H1 (cell line): Measurements from ENCODE around the gene ZNF200. TPM values are rescaled to one million over a fixed set of nuclear protein-coding genes. Genes with fewer than 3 reads are reported as not detected.

Source experiments
- CTCF ChIA-PET: fragments of 300-600 bp; sonication (Branson Sonifier 250); formaldehyde crosslinking; loops from one replicate; lab custom pipeline; 2021; ENCODE audit not compliant: partially characterized antibody; lab: Charles Lee
- POLR2A ChIA-PET: fragments of 300-600 bp; sonication (Branson Sonifier 250); formaldehyde crosslinking; loops from one replicate; lab custom pipeline; 2021; ENCODE audit warnings: inconsistent platforms; ENCODE audit not compliant: partially characterized antibody; lab: Charles Lee
- DNase-seq, 2 experiments: peaks; one replicate each; pipeline versions ENCODE4 v3.0.0 to v3.0.0-alpha.2; 2010 to 2022; ENCODE audit warnings: low spot score in 2 of 2, low read depth in 1 of 2, mixed read lengths in 1 of 2
- FAIRE-seq: peaks from 2 replicates; lab custom pipeline; 2011; peaks lifted over from hg19 to GRCh38; lab: Jason Lieb, UNC
- H2AFZ ChIP-seq: 2 replicates; pipeline ENCODE4 v1.8.1; 2012; ENCODE audit warnings: low read length, inconsistent platforms
- H2AK5ac ChIP-seq: 2 replicates; pipeline ENCODE4 v1.6.1; 2013; ENCODE audit warnings: low read depth, low read length
- H2BK120ac ChIP-seq: replicated peaks from 2 replicates; pipeline ENCODE3; 2013; ENCODE audit warnings: low read depth, low read length, inconsistent platforms
- H2BK12ac ChIP-seq: 2 replicates; pipeline ENCODE4 v1.6.1; 2013; ENCODE audit warnings: low read depth, low read length
- H2BK15ac ChIP-seq: 2 replicates; pipeline ENCODE4 v1.6.1; 2013; ENCODE audit warnings: low read length
- H2BK20ac ChIP-seq: 2 replicates; pipeline ENCODE4 v1.6.1; 2013; ENCODE audit warnings: low read length
- H2BK5ac ChIP-seq: 2 replicates; pipeline ENCODE4 v1.6.1; 2013; ENCODE audit warnings: low read depth, low read length
- H3K14ac ChIP-seq: 2 replicates; pipeline ENCODE4 v1.6.1; 2013; ENCODE audit warnings: inconsistent platforms; ENCODE audit not compliant: insufficient read length
- H3K18ac ChIP-seq: 2 replicates; pipeline ENCODE4 v1.6.1; 2013; ENCODE audit warnings: low read length; ENCODE audit errors: extremely low read depth
- H3K23ac ChIP-seq: 2 replicates; pipeline ENCODE4 v1.6.1; 2013; ENCODE audit warnings: inconsistent platforms; ENCODE audit not compliant: insufficient read length
- H3K23me2 ChIP-seq: 2 replicates; pipeline ENCODE4 v1.6.1; 2013; ENCODE audit warnings: low read depth, low read length
- H3K27ac ChIP-seq: 2 replicates; pipeline ENCODE4 v1.6.1; 2011; ENCODE audit warnings: low read depth, low read length, inconsistent platforms
- H3K27me3 ChIP-seq, 4 experiments: replicated peaks in 1 of 4; 1 replicate in 1 of 4; 2 replicates in 3 of 4; pipeline versions ENCODE4 v1.6.1 to v1.8.1; 2011 to 2013; ENCODE audit warnings: low read length in 3 of 4, mild to moderate bottlenecking in 3 of 4, inconsistent platforms in 2 of 4, mixed read lengths in 2 of 4, moderate library complexity in 1 of 4; ENCODE audit not compliant: control insufficient read depth in 3 of 4, insufficient read depth in 3 of 4; ENCODE audit errors: extremely low read depth in 1 of 4
- H3K36me3 ChIP-seq, 4 experiments: 2 replicates each; pipeline versions ENCODE4 v1.6.1 to v1.8.1; 2011 to 2013; ENCODE audit warnings: mild to moderate bottlenecking in 4 of 4, low read length in 3 of 4, moderate library complexity in 2 of 4, control low read depth in 1 of 4, inconsistent platforms in 1 of 4; ENCODE audit not compliant: insufficient read depth in 4 of 4, control insufficient read depth in 2 of 4
- H3K4ac ChIP-seq: replicated peaks from 2 replicates; pipeline ENCODE3; 2013; ENCODE audit warnings: low read length, low read depth, mixed read lengths, inconsistent platforms; ENCODE audit not compliant: insufficient read length
- H3K4me1 ChIP-seq, 4 experiments: replicated peaks in 1 of 4; 1 replicate in 1 of 4; 2 replicates in 3 of 4; pipeline versions ENCODE4 v1.6.1 to v1.8.1; 2011 to 2013; ENCODE audit warnings: low read length in 3 of 4, inconsistent platforms in 2 of 4, mixed read lengths in 1 of 4; ENCODE audit not compliant: insufficient read depth in 4 of 4, control insufficient read depth in 3 of 4
- H3K4me2 ChIP-seq, 2 experiments: 2 replicates each; pipeline versions ENCODE4 v1.6.1 to v1.8.1; 2011 to 2013; ENCODE audit warnings: low read depth in 2 of 2, low read length in 2 of 2, control low read depth in 1 of 2, inconsistent platforms in 1 of 2, mild to moderate bottlenecking in 1 of 2; ENCODE audit not compliant: insufficient read depth in 1 of 2
- H3K4me3 ChIP-seq, 4 experiments: fragments of 200-600, 300-600 bp in 1 of 4; sonication (generic), shearing (Covaris generic), sonication (Bioruptor Twin) in 1 of 4; 2 replicates each; pipeline versions ENCODE4 v1.5.1 to v1.8.1; 2011 to 2016; ENCODE audit warnings: low read length in 4 of 4, low read depth in 3 of 4, control low read depth in 2 of 4, inconsistent platforms in 2 of 4, mild to moderate bottlenecking in 2 of 4, mixed read lengths in 1 of 4, moderate library complexity in 1 of 4; ENCODE audit not compliant: insufficient read depth in 2 of 4; ENCODE audit errors: extremely low read depth in 1 of 4
- H3K56ac ChIP-seq: replicated peaks from 2 replicates; pipeline ENCODE3; 2013; ENCODE audit warnings: low read depth, mild to moderate bottlenecking, mixed read lengths, low read length, inconsistent platforms; ENCODE audit not compliant: insufficient read length
- H3K79me1 ChIP-seq: 2 replicates; pipeline ENCODE4 v1.6.1; 2013; ENCODE audit warnings: low read depth, low read length, control low read depth
- H3K79me2 ChIP-seq, 2 experiments: 2 replicates each; pipeline versions ENCODE4 v1.6.1 to v1.8.1; 2012 to 2013; ENCODE audit warnings: low read length in 2 of 2, mild to moderate bottlenecking in 2 of 2, inconsistent platforms in 1 of 2; ENCODE audit not compliant: insufficient read depth in 2 of 2, control insufficient read depth in 1 of 2
- H3K9ac ChIP-seq, 4 experiments: replicated peaks in 1 of 4; 1 replicate in 1 of 4; 2 replicates in 3 of 4; pipeline versions ENCODE4 v1.6.1 to v1.8.1; 2011 to 2013; ENCODE audit warnings: low read depth in 3 of 4, low read length in 3 of 4, control low read depth in 2 of 4, mild to moderate bottlenecking in 2 of 4, moderate library complexity in 2 of 4, inconsistent platforms in 1 of 4; ENCODE audit errors: extremely low read depth in 1 of 4
- H3K9me3 ChIP-seq, 2 experiments: 2 replicates each; pipeline versions ENCODE4 v1.6.1 to v1.8.1; 2012 to 2013; ENCODE audit warnings: mild to moderate bottlenecking in 2 of 2, moderate library complexity in 2 of 2, control low read depth in 1 of 2, inconsistent platforms in 1 of 2, low read depth in 1 of 2, low read length in 1 of 2, mixed read lengths in 1 of 2; ENCODE audit not compliant: insufficient read depth in 2 of 2
- H4K20me1 ChIP-seq, 2 experiments: replicated peaks in 1 of 2; 2 replicates each; pipeline versions ENCODE3 to v1.8.1; 2011 to 2013; ENCODE audit warnings: inconsistent platforms in 2 of 2, low read length in 2 of 2, mild to moderate bottlenecking in 1 of 2; ENCODE audit not compliant: insufficient read depth in 2 of 2, control insufficient read depth in 1 of 2
- H4K5ac ChIP-seq: 2 replicates; pipeline ENCODE4 v1.6.1; 2013; ENCODE audit warnings: low read length, low read depth, mixed read lengths, inconsistent platforms; ENCODE audit not compliant: insufficient read length
- H4K8ac ChIP-seq: 2 replicates; pipeline ENCODE4 v1.8.0; 2013; ENCODE audit warnings: mild to moderate bottlenecking, moderate library complexity, low read length, inconsistent platforms; ENCODE audit not compliant: insufficient read depth; ENCODE audit errors: extremely low read depth
- H4K91ac ChIP-seq: replicated peaks from 2 replicates; pipeline ENCODE3; 2013; ENCODE audit warnings: low read length, mixed read lengths, inconsistent platforms; ENCODE audit not compliant: insufficient read length
- POLR2AphosphoS5 ChIP-seq: IDR thresholded peaks from 2 replicates; pipeline ENCODE4 v1.6.1; 2011; ENCODE audit warnings: low read depth, low read length
- TAF7 ChIP-seq: optimal IDR thresholded peaks from 2 replicates; pipeline ENCODE3; 2011; ENCODE audit warnings: low read depth, mild to moderate bottlenecking, inconsistent platforms, low read length, moderate library complexity, borderline replicate concordance
- WGBS, 2 experiments: shearing (Covaris generic) in 1 of 2; methylation state at CpG; one replicate each; pipeline versions ENCODE4 v1.1.6 to v1.1.7; 2013 to 2015; ENCODE audit warnings: low lambda C conversion rate in 2 of 2, mixed read lengths in 2 of 2, inconsistent platforms in 1 of 2, low coverage in 1 of 2, missing lambda C conversion rate in 1 of 2; ENCODE audit not compliant: insufficient replicate concordance in 2 of 2, insufficient coverage in 1 of 2, insufficient read length in 1 of 2; ENCODE audit errors: extremely low coverage in 1 of 2, missing lambda C conversion rate in 1 of 2; 5-methylcytosine and 5-hydroxymethylcytosine counted together
- polyA plus RNA-seq, 7 experiments: library from polyadenylated mRNA; depleted of rRNA in 3 of 7; stranded (reverse) in 5 of 7; unstranded in 2 of 7; fragments of >200 nt in 5 of 7; fragments of 200-250 nt in 2 of 7; gene quantifications; 1 replicate in 5 of 7; 2 replicates in 1 of 7; 4 replicates in 1 of 7; pipeline versions ENCODE4 v1.2.1 to v1.2.3, GENCODE V29; 2011 to 2013; ENCODE audit warnings: missing spikeins in 2 of 7, mixed read lengths in 2 of 7
- total RNA-seq: library from RNA; stranded (reverse); fragmentation: NEBNext Ultra II Directional; extraction: Animal tissue kit (Norgen Biotek cat#: 25700); gene quantifications from 2 replicates; pipeline ENCODE4 v1.2.1, GENCODE V29; 2021

The ZNF200 gene
- total and polyA plus RNA-seq, 2 of the 8 experiments (the other 6 are each of a cell fraction or from before 2014, with no cell fraction given) = 2.7 to 9.9 TPM

DNA sequence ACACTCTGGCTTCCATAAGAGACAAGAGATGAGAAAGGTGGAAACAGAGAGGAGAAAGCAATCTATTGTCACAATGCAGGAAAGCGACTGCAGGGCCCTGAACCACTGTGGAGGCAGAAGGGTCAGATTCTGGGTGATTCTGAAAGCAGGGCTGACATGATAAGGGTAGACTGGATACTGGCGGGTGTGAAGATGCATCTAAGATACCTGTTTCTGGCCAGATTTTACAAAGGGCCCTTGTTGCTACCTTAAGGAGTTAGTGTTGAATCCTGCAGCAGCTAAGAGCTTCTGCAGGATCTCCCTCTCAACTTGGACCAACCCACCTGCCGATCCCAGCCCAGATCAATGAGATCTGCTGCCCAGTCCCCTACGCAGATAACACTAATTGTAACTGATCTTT lies 27.6 kb upstream of the ZNF200 start:
- no peak overlapping the region for H2BK120ac ChIP-seq
- POLR2A ChIA-PET = interaction anchor here (1.0 to 6.3 kb wide), 2 partner anchors 21 to 28 kb away, joined by 4 to 53 read pairs; partner anchors contain the start of gene ZNF263
- H2AFZ ChIP-seq = no peak overlapping the region
- H4K91ac ChIP-seq = no peak overlapping the region
- no peak overlapping the region for H3K14ac ChIP-seq
- H2BK5ac ChIP-seq = no peak overlapping the region
- no peak overlapping the region for H3K23ac ChIP-seq
- no peaks in the 10 kb centered on the region for H3K4me1 ChIP-seq
- peaks cover 3 to 5% of the 10 kb centered on the region in 2 experiments; a peak in 3 of 4 replicates for H3K9me3 ChIP-seq
- no peak overlapping the region for H2BK20ac ChIP-seq
- no peaks in the 10 kb centered on the region for H3K79me1 ChIP-seq
- H3K23me2 ChIP-seq = no peaks in the 10 kb centered on the region; the same call in 1 of the 2 replicates
- TF ChIP-seq TAF7 (no peak), POLR2AphosphoS5 (no peak)
- H3K18ac ChIP-seq = no peak overlapping the region
- no peaks in the 10 kb centered on the region for H3K36me3 ChIP-seq
- FAIRE-seq (no peak), DNase-seq (no peak)
- no peak overlapping the region for H3K27ac ChIP-seq
- no peak overlapping the region for H3K9ac ChIP-seq
- no peak overlapping the region for H2BK12ac ChIP-seq
- H2BK15ac ChIP-seq = no peak overlapping the region
- no peaks in the 10 kb centered on the region for H3K79me2 ChIP-seq
- no peak overlapping the region for H3K4me2 ChIP-seq
- no peak overlapping the region for H3K4me3 ChIP-seq
- H3K27me3 ChIP-seq = no peaks in the 10 kb centered on the region
- H4K20me1 ChIP-seq = no peaks in the 10 kb centered on the region
- H3K56ac ChIP-seq = no peak overlapping the region
- H2AK5ac ChIP-seq = no peak overlapping the region
- no peak overlapping the region for H3K4ac ChIP-seq
- CTCF ChIA-PET = no interaction called here
- no peak overlapping the region for H4K5ac ChIP-seq
- 97% methylated on average over 4 of the region's 4 CpGs; no CpG with 5 or more reads in 1 of the 2 experiments for WGBS, 2 experiments
- H4K8ac ChIP-seq = no peak overlapping the region
